Activated CD8-positive, alpha-beta memory T cell treated with anti-CD3 and anti-CD28 coated beads for 48 hours (primary cell): Measurements from ENCODE around the gene YIPF3.

Source experiments
- DNase-seq, 3 experiments: peaks; one replicate each; pipeline ENCODE4 v3.0.0-alpha.2; 2020; ENCODE audit warnings: low read depth in 2 of 3, low spot score in 2 of 3

YIPF3 gene

GRCh38 chr6:43493833-43494232 lies 22.9 kb downstream of the YIPF3 start:
- DNase-seq, result no peak

DNA sequence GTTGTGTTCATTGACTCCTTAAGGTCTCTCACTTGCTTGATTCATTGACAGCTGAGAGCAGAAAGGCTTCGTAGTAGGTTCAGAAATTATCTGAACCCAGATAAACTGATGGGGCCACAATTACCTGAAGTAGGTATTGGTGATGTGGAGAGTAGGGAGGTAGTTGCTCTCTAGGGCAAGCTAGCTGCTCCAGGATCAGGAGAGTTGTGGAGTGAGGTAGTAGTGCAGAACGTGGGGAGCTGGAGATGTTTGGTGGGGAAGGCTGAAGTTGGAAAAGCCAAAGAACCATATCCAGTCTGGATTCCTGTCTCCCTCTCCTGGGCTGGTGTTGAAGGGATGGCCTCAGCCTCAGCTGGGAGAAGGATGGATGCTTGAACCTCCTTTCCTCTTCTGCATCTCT lies 23.5 kb downstream of the YIPF3 start:
- no peak for DNase-seq

- DNase-seq, result no peak
Measured at GRCh38 chr6:43492673-43493072, 24.1 kb downstream of the YIPF3 start.

DNA sequence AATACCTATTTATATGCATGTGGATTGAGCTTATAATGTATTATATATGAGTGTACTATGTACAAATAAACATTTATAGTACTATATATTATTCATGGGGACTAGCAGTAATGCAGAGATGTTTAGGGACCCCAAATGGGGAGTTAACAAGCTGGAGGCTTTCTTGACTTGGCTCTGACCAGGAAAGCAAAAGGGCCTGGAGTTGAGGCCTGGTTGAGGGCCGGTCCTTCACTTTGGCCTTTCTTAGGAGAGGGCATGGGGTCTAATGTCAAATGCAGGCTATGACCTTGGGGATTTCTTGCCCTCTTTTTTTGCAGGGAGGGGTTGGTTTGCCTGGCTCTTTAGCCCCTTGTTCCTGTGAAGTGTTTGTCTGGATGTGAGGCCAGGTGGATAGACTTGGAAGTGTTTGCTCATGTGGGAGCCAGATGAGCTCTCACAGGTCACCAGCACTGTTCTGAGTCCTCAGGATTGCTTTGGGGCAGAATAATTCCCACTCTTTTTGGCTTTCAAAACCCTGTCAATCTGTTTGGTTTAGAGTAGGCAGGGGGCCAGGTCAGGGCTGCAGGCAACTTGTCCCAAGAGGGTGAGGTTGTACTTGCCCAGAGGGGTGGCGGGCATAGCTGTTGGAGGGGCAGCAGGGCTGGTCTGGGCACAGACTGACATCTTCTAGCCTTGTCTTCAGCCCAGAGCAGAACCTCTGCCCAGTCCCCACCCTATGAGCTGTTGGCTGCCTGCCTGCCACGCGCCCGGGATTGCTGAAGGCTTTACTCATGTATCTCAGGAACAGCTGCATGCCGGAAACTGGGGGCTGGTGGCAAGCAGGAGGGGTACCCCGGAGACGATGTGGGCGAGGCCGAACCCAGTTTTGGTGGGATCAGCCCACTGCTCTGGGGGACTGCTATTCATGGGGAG lies 24.7 kb downstream of the YIPF3 start:
- no peak for DNase-seq

- DNase-seq, result no peak
Measured at GRCh38 chr6:43490523-43490939, 26.2 kb downstream of the YIPF3 start.

DNA sequence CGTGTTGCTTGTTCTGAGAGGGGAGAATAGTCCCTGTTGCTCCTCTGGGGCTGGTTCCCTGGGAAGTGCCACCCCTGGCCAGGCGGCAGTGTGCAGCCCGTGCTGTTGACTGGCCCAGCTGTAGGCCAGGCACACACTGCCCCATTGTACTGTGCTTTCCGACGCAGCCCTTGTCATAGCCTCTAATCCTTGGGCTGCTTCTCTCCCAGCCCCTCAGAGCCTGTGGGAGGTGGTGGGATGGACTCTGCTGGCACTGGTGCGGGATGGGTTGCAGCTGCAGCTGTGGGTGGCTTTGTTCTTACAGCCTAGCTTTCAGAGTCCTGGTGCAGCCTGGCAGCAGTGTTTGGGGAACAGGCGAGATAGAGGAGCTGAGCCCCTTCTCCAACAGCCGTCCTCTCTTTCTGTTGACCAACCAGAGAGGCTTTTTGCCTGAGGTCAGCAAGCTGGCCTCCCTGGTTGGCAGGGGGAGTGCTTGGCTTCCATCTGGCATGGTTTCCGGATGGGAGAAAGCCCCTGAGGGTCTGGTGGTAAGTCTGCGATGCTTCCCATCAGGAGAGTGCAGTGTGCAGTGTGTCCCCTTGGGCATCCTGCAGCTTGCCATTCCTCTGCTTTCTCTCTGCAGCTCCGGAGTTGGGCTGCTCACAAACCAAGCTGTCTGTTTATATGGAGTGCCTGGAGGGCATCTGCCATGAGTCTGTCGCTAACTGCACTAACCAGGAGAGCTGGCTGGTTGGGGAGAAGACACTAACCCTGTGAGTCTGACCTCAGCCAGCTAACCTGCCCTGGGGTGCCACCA lies 27.3 kb downstream of the YIPF3 start:
- DNase-seq, result no peak

GRCh38 chr6:43488667-43489276 lies 28.0 kb downstream of the YIPF3 start:
- no peak for DNase-seq

- no peak for DNase-seq
Measured at GRCh38 chr6:43481591-43482236, 35.0 kb downstream of the YIPF3 start.

DNA sequence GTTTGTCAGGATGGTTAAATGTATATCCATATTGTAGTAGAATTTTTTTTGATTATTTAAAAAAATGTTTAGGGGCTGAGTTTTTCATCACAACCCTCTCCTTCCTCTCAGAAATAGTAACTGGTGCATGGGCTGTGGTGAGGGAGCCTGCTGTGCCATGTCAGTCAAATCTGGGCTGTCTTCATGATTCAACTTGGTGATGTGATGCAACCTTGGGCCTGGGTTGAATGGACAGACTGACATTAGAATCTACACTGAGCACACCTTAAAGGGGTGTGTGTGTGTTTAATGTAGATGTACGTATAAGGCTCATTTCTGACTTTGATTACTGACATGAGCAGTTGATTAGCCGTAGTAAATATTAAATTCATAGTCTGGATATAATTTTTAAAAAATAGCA lies 35.7 kb downstream of the YIPF3 start:
- no peak for DNase-seq

DNA sequence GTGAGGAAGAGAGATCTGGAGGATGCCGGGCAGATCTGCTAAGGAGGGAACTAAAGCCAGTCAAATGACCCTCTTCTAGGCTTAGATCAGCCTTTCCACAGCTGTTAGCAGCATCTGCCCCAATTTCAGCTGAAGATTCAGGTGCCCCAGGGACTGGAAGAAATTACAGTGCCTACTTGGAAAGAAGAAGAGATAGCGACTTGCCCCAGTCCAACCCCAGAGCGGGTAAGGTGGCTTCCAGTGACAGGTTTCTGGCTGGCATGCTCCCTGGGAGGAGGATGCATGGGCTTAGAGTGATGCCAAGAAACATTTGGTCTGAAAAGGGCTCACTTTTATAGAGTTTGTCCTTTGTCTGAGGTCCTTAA lies 38.7 kb downstream of the YIPF3 start:
- DNase-seq, result no peak

- peak; percentile 92 to 96 (median 95) for DNase-seq
Measured at GRCh38 chr6:43477235-43478007, 39.3 kb downstream of the YIPF3 start, which contains the start of gene TJAP1. Gene TJAP1 (plus strand): TSS chr6:43477570. CDS start chr6:43499002, 21,432 bp downstream.

- DNase-seq, result no peak
Measured at GRCh38 chr6:43476746-43477145, 40.0 kb downstream of the YIPF3 start.

DNA sequence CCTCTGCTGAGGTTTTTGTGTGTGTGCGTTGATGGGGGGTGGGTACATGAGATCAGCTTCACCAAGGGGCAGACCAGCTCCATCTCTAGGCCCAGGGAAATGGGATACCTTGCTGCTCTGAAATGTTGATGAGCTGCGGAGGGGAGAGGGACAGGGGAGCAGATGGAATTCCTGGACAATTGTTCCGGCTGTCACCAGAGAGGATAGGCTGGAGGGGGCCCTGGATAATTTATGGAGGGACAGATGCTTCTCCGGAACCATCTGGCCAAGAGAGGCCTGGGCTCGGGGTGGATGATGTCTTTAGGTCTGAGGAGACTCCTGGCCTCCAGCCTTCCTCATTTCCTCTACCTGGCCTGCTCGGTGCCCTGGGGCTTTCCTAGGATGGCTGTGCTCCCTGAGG lies 41.2 kb downstream of the YIPF3 start:
- no peak for DNase-seq

DNA sequence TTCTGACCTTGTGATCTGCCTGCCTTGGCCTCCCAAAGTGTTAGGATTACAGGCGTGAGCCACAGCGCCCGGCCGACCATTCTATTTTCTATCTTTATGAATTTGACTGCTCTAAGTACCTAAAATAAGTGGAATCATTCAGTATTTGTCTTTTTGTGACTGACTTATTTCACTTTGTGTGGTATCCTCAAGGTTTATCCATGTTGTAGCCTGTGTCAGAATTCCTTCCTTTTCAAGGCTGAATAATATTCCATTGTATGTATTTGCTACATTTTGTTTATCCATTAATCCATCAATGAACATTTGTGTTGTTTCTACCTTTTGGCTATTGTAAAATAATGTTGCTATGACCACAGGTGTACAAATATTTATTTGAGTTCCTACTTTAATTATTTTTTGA lies 44.2 kb downstream of the YIPF3 start:
- no peak for DNase-seq

DNA sequence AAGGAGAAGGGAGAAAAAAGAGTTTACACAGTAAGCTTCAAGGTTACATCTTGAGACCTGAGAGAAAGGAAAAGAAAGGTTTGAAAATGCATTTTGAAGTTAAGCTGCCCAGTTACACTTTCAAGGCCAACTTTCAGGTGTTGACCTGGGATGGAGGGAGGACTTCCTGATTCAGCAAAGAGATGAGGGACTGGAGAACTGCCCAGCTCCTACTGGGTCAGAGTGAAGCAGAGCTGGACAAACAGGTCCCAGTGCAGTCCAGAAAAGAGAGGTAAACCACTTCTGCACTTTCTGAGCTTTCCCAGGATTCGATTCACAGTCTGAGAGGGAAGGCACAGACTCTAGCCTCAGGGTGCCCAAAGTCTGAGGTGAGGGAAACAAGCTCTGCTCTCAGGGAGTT lies 45.3 kb downstream of the YIPF3 start:
- no peak for DNase-seq

- DNase-seq, result no peak
Measured at GRCh38 chr6:43469947-43470346, 46.8 kb downstream of the YIPF3 start.

GRCh38 chr6:43468748-43469681 lies 47.7 kb downstream of the YIPF3 start:
- no peak for DNase-seq

- no peak for DNase-seq
Measured at GRCh38 chr6:43468240-43468639, 48.5 kb downstream of the YIPF3 start.

DNA sequence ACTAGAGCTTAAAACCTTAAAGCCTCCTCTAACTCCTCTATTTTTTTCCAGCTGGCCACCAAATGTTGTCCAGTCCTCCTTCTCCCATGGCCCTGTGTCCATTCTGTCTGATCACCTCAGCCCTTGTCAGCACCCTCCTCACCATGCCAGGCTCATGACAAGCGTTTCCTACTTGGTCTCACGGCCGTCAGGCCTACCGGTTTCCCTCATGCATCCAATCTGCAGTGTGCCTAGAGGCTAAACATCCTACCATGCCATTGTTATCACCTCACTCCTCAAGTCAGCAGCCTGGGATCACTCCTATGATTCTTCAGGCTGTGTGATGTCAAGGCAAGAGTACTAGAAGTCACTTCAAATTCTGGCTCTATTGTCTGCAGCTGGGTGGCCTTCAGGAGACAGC lies 49.0 kb downstream of the YIPF3 start:
- no peak for DNase-seq
